B cell (primary cell): ENCODE results near the gene PNPT1.

Source experiments
- CTCF ChIP-seq: fragments of 200-600 bp; IDR thresholded peaks from one replicate; pipeline ENCODE4 v1.8.0; 2022; ENCODE audit warnings: antibody characterized with exemption, mild to moderate bottlenecking
- EZH2 ChIP-seq: IDR thresholded peaks from 2 replicates; pipeline ENCODE4 v1.6.1; 2012; ENCODE audit warnings: borderline replicate concordance, low read depth, mild to moderate bottlenecking, moderate library complexity, low read length; ENCODE audit not compliant: insufficient read depth, poor library complexity, severe bottlenecking

DNA sequence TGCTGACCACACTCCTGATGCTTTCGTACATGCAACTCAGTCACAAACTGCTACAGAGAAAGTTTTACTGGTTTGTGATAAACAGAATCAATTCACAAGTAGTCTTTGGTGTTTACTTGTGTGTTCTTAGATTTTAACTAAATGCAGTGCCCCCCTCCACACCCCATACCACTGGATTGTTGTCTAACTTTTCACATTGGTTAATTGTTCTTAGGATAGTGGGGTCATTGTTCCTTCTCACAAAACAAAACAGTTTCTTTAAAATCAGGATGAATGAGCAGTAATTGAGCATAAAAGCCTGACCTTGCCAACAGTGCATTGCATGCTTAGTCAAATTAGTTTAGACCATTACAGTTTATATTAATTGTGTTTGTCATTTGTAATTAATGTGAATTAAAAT is 14.1 kb upstream of the PNPT1 start:
- TF ChIP-seq EZH2 (no peak), CTCF (no peak)
